NCI-H1694 treated with DMSO at 0.1 percent for 48 hours (cell line): ENCODE measurements around the gene NECTIN2.
"Not testable (repeated sequence)": the region's sequence is repeated elsewhere in the genome, so short reads cannot be mapped to it uniquely, and the experiment has no call there.

Source experiments
- DNase-seq: peaks from one replicate; lab custom pipeline; 2025; lab: John Stamatoyannopoulos, UW

Gene NECTIN2

DNA sequence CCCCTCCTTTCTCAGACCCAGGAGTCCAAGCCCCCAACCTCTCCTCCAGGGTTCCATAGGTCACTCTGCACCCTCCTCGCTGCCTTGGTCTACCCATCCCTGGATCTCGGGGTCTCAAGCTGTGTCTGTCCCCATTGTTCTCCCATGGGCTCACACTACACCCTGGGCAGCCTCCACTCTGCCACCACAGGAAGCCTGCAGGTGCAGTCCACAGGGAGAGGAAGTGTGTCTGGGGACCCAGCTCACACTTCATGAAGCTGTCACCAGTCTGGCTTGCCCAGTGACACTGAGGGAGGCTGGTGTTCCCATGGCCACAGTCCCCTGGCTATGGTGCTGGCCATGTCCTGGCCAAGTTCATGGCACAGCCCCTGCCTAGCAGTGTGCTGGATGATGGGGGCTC, 5.3 kb downstream of the NECTIN2 start:
- DNase-seq = no peak

DNA sequence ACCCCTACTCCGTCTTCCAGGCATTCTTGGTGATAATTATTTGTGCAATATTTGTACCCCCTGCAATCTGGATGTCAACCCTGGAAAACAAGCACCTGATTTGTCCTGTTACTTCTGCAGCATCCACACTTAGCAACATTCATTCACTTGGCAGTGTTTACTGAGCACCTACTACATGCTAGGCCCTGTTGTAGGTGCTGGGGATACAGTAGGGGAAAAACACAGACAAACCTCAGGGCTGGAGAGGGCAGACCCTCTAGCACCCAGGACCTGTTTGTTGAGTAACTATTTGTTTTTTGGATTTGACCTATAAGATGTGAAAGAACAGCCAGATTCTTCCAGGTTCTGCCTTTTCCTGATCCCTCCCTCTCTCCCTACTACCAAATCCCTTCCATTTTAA, 9.5 kb downstream of the NECTIN2 start:
- no peak for DNase-seq

DNA sequence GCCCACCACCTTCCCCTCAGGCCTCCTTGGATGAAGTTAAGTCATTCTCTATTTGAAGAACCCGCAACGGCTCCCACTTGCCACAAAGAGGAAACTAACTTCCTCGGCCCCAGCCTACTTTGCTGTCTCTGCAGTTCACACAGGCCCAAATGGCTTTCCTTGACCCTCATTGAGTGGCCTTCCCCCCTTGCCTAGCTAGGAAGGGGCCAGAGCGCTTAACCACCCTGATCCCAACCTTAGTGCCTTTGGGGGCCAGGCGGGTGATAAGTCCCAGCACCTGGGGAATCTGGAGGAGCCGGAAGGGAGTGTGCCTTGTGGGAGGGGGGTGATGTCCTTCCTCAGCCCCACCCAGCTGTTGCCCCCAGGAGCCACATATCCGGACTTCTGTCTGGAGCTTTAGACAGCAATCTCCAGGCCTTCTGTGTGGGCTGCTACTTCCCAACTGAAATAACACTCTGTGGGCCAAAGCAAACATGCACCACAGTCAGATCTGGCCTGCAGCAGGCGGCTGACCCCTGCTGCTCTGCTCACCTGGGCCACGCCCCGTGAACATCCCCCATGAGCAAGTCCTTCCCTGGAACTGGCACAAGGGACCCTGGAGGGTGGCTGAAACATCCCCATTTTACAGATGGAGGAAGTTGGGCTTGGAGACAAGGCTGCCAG, 10.5 kb downstream of the NECTIN2 start:
- DNase-seq = no peak

DNA sequence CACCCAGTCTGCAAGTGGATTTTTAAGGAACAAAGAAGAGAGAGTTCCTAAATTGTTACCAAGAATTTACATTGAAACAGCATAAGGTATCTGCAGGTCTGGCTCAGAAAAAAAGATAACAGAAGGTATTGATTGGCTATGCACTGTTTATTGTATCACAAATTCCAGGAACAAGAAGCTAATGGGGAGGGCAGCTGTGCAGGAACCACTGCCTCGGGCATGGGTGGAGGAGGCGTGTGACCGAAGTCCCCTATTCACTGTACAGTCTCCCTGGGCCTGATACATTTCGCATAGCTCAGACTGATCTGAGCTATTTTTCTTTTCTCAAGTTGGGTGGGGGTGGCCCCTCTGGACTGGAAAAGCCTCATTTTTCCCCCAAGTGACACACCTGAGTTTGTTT, 11.7 kb downstream of the NECTIN2 start:
- DNase-seq = no peak

DNA sequence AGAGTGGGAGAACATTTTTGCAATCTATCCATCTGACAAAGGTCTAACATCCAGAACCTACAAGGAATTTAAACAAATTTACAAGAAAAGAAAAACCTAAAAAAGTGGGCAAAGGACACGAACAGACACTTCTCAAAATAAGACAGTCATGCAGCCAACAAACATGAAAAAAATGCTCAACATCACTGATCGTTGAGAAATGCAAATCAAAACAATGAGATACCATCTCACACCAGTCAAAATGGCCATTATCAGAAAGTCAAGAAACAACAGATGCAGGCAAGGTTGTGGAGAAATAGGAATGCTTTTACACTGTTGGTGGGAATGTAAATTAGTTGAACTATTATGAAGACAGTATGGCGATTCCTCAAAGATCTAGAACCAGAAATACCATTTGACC, 15.5 kb downstream of the NECTIN2 start:
- DNase-seq = not testable (repeated sequence)

DNA sequence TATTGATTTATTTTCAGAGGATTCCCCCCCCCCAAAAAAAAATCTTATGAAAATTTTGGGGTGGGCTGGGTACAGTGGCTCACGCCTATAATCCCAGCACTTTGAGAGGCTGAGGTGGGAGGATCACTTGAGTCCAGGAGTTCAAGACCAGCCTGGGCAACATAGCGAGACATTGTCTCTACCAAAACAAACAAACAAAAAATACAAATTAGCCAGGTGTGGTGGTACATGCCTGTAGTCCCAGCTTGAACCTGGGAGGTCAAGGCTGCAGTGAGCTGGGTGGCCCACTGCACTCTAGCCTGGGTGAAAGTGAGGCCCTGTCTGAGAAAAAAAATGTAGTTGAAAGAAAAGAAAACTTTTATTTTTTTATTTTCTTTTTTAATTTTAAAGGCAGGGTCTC, 17.9 kb downstream of the NECTIN2 start:
- no peak for DNase-seq

DNA sequence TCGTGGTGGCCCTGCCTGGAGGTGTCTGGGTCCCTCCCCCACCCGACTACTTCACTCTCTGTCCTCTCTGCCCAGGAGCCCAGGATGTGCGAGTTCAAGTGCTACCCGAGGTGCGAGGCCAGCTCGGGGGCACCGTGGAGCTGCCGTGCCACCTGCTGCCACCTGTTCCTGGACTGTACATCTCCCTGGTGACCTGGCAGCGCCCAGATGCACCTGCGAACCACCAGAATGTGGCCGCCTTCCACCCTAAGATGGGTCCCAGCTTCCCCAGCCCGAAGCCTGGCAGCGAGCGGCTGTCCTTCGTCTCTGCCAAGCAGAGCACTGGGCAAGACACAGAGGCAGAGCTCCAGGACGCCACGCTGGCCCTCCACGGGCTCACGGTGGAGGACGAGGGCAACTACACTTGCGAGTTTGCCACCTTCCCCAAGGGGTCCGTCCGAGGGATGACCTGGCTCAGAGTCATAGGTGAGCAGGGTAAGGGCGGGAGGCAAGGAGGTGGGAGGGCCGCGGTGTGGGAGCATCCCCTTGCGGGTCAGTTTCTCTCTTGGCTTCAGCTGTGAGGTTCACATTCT, 19.2 kb downstream of the NECTIN2 start:
- no peak for DNase-seq

DNA sequence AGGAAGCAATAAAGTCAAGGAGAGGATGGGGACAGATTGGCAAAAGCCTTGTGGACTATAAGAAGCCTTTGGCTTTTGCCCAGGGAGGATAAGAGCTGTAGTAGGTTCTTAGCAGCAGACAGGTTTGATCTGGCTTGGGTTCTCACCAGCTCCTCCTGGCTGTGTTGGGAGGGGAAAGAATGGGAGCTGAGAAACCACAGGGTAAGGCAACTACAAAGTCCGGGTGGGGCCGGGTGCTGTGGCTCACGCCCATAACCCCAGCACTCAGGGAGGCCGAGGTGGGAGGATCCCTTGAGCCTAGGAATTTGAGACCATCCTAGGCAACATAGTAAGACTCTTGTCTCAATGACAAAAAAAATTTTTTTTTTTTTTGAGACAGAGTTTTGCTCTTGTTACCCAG, 20.6 kb downstream of the NECTIN2 start:
- no peak for DNase-seq

DNA sequence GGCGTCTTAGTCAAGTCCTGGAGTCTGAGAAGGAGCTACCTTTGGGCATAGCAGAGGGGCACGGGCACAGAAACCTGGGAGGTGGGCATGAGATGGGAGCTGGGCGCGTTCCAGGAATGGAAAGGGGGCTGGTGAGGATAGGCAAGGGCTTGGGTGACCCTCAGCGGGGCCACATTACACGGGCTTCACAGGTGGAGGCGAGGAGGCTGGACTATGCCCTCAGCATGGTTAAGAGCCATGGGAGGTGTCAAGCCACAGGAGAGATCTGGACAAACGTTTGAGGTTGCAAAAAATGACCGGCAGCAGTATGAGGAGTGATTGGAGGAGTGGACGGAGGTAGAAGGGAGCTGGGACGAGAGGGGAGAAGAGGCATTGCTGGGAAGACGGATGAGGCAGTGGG, 21.5 kb downstream of the NECTIN2 start:
- no peak for DNase-seq

DNA sequence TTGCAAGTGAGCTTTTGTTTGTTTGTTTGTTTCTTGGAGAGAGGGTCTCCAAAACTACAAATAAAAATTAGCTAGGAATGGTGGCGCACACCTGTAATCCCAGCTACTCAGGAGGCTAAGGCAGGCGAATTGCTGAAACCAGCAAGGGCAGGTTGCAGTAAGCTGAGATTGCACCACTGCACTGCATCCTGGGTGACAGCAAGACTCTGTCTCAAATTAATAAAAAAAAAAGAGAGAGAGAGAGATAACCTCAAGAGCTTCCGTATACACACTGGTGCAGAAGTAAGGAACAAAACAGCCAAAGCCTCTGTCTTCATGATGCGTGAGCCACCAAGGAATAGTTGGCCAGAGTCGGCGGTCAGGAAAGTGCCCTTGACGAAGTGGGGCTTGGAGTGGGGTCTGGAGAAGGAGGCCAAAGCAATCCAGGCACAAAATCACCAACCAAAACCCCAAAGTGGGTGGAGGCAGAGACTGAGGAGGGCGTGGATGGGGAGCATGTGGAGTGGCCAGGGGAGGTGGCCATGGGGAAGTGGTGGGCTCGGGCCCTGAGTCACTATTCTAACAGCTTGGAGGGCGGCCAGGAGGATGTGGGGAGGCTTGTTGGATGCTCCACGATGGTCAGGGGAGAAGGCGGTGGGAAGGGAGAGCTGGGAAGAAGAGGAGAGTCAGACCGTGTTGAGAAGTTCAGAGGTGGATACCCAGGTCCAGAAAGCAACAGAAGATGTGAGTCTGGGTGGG, 23.8 kb downstream of the NECTIN2 start:
- DNase-seq = no peak

DNA sequence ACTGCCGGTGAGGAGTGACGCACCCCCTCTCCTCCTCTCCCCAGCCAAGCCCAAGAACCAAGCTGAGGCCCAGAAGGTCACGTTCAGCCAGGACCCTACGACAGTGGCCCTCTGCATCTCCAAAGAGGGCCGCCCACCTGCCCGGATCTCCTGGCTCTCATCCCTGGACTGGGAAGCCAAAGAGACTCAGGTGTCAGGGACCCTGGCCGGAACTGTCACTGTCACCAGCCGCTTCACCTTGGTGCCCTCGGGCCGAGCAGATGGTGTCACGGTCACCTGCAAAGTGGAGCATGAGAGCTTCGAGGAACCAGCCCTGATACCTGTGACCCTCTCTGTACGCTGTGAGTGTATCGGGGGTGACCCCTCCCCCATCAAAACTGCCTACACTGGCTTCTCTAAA, 25.7 kb downstream of the NECTIN2 start:
- no peak for DNase-seq

DNA sequence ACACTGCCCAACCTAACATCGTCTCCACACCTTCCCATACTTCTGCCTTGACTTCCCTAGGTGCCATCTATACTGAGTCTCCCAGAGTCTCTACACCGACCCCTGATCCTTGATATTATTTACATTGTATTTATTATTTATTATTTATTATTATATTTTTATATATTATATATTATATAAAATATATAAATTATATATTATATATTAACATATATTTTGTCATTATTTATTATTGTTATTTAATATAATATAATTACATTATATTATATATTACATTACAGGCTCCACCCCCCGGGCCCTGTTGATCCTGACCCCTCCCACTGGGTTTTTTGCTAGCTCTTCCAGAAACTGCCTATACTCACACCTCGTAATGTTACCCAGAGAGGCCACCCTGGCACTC, 26.6 kb downstream of the NECTIN2 start:
- no peak for DNase-seq

DNA sequence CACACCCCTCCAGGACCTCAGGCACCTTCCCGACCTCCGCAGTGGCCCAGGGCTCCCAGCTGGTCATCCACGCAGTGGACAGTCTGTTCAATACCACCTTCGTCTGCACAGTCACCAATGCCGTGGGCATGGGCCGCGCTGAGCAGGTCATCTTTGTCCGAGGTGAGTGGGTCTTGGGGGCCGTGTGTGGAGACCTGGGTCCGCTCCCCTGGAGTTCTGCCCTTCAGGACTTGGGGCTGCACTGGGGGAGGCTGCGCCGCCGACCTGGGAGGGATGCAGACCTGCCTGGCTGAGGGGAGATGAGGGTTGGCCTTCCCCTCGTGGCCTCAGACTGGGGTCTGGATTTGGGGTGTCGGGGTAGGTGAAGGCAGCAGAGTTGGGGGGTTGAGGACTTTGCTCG, 28.2 kb downstream of the NECTIN2 start:
- DNase-seq = no peak

DNA sequence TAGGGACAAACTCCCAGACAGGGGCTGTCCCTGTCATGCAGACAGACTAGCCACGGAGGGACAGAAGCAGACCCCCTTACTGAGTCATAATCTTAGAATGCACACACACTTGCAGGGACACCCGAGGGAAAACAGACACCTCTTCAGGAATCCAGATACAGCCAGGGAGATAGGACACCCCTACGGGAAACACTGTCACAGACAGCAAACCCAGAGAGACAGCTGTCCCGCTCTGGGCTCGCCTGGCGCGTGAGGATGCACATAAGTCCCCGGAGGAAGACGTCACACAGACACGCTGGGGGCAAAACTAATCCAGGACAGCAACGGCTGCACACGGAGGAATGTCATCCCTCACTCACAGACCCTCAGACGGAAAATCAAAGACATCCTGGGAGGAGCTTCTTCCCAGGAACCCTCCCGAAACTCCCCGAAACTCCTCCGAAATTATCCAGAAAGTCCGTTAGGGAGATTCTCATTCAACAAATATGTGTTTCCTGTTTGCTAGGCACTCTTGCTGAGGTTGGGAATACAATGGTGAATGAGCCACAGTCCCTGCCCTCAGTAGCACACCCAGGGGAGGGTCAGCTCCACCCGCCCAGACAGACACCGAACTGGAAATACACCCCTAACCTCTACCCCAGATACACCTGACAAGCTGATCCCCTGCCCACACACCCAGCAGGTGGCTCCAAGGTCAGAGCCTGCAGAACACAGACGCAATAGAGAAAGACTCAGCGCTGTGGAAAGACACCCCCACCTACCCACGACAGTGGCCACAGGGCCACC, 29.8 kb downstream of the NECTIN2 start:
- no peak for DNase-seq

DNA sequence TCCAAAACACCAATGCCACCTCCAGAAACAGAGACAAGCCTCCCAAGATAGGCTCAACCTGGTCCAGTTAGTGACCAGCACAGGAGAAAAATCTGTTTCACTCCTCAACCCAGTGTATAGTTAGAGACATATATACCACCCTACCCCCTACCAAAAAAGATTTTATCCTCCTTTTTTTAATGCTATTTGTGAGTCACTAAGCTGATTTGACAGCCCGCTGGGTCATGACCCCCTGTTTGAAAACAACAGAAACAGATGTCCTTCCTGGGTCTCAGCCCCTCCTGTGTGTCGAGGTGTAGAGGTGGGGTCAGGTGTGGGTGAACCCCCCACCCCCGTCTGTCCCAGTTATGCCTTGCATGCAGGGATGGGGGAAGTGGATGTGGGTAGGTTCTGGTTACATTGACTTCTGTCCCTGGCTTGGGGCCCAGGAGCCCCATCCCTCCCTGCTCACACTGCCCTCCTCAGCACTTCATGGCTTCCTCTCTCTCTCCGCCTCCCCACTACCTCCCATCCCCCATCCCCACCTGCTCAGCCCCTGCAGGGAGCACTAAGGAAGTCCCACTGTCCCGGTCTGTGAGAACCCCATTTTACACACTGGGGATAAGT, 30.9 kb downstream of the NECTIN2 start:
- no peak for DNase-seq

DNA sequence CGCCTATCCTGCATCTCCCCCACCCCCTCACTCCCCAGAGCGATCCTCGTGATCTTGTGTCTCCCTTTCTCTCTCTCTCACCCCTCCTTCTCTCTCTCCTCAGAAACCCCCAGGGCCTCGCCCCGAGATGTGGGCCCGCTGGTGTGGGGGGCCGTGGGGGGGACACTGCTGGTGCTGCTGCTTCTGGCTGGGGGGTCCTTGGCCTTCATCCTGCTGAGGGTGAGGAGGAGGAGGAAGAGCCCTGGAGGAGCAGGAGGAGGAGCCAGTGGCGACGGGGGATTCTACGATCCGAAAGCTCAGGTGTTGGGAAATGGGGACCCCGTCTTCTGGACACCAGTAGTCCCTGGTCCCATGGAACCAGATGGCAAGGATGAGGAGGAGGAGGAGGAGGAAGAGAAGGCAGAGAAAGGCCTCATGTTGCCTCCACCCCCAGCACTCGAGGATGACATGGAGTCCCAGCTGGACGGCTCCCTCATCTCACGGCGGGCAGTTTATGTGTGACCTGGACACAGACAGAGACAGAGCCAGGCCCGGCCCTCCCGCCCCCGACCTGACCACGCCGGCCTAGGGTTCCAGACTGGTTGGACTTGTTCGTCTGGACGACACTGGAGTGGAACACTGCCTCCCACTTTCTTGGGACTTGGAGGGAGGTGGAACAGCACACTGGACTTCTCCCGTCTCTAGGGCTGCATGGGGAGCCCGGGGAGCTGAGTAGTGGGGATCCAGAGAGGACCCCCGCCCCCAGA, 32.2 kb downstream of the NECTIN2 start:
- no peak for DNase-seq

DNA sequence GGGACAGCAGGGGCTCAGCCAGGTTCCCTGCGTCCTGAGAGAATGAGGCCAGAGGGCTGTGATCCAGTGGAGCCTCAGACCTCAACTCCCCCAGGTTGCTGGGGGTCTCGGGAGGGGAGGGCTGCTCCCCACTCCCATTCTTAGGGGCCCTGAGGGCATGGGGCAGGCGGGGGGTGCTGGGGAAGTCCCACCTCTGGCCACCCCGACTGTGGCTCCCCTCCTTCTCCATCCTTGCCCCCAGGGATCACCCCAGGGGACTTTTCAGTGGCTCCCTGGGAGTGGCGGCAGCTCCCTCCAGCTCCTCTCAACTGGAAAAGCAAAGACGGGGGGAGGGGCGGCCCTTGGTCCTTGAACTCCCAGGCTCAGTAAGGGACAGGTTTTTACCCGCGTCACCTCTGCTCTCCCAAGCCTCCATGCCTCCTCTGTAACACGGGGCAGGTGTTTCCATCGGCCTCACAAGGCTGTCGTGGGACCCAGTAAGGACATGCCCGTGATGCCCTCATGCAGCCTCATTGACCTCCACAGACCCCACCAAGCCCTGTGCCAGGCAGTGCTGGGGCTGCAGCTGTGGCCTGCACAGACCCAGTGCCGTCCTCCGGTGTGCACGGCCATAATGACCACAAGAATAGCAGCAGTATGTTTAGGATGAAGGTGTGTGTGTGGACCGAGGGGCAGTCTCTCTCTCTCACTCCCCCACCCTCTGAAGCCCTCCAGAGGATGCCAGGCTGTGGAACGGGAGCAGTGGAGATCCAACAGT, 33.4 kb downstream of the NECTIN2 start:
- no peak for DNase-seq

DNA sequence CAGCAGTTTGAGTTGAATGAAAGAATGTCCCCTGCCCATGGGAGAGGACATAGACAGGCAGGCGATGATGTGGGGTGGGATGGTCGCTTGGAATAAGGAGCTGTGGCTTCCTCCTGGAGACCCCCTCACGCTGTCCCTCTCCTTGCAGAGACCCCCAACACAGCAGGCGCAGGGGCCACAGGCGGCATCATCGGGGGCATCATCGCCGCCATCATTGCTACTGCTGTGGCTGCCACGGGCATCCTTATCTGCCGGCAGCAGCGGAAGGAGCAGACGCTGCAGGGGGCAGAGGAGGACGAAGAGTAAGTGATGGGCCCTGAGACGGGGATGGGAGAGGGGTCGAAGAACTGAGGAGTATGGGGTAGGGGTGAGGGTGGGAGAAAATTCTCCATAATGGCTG, 36.0 kb downstream of the NECTIN2 start:
- no peak for DNase-seq

DNA sequence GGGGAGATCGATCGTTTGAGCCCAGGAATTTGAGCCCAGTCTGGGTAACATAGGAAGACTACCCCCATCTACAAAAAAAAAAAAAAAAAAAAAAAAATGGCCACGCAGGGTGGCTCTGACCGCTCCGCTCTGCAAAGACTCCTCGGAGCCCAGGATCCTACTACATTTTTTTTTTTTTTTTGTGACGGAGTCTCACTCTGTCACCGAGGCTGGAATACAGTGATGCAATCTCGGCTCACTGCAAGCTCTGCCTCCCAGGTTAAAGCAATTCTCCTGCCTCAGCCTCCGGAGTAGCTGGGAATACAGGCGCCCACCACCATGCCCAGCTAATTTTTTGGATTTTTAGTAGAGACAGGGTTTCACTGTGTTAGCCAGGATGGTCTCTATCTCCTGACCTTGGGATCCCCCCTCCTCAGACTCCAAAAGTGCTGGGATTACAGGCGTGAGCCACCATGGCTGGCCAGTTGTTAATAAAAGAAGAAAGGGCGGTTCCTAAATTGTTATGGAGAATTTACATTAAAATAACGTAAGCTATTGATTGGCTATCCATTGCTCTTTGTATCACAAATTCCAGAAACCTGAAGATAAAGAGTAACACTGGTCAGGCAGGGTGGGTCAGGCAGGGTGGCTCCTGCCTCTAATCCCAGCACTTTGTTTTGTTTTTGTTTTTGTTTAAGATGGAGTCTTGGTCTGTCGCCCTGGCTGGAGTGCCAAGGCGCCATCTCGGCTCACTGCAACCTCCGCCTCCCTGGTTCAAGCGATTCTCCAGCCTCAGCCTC, 36.7 kb downstream of the NECTIN2 start:
- DNase-seq = not testable (repeated sequence)

DNA sequence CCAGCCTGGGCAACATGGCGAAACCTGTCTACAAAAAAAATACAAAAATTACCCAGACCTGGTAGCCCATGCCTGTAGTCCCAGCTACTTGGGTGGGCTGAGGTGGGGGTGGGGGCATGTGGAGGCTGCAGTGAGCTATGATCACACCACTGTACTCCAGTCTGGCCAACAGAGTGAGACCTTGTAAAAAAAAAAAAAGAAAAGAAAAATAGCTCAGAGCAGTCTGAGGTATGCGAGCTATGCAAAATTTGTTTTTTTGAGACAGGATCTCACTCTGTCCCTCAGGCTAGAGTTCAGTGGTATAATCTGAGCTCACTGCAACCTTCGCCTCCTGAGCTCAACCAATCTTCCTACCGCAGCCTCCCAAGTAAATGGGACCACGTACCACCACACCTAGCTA, 37.8 kb downstream of the NECTIN2 start:
- no peak for DNase-seq
